BJ (cell line): Measurements from ENCODE around the gene DAP. TPM values are rescaled to one million over a fixed set of nuclear protein-coding genes. Genes with fewer than 3 reads are reported as not detected.

ENCODE experiments used
- CTCF ChIA-PET: fragments of 350-600 bp; formaldehyde crosslinking; extraction: SDS; loops from one replicate; lab custom pipeline; 2021; ENCODE audit warnings: antibody characterized with exemption, inconsistent platforms; lab: Yijun Ruan, JAX
- POLR2A ChIA-PET: fragments of 300-600 bp; sonication (Branson Sonifier 250); formaldehyde crosslinking; extraction: SDS; loops from one replicate; lab custom pipeline; 2021; ENCODE audit warnings: antibody characterized with exemption; lab: Charles Lee
- DNase-seq: peaks from one replicate; pipeline ENCODE4 v3.0.0-alpha.2; 2011; ENCODE audit warnings: low read depth
- H3K27me3 ChIP-seq: 2 replicates; pipeline ENCODE4 v1.6.0; 2011; ENCODE audit warnings: low read length; ENCODE audit not compliant: control insufficient read depth, insufficient read depth
- H3K36me3 ChIP-seq: 2 replicates; pipeline ENCODE4 v1.5.1; 2011; ENCODE audit warnings: low read length; ENCODE audit not compliant: control insufficient read depth, insufficient read depth
- H3K4me3 ChIP-seq: 2 replicates; pipeline ENCODE4 v1.5.1; 2011; ENCODE audit warnings: low read depth, mild to moderate bottlenecking, control low read depth, low read length
- polyA plus RNA-seq: library from polyadenylated mRNA; depleted of rRNA; stranded (reverse); fragments of >200 nt; gene quantifications from 2 replicates; pipeline ENCODE4 v1.2.3, GENCODE V29; 2011
- TF ChIP-seq, protein P1 (sequence below): IDR thresholded peaks from 2 replicates; pipeline ENCODE4 v1.5.1; 2011; ENCODE audit warnings: low read depth, mild to moderate bottlenecking, control low read depth, inconsistent platforms, low read length, moderate library complexity; ENCODE audit not compliant: insufficient read depth

Gene DAP
- polyA plus RNA-seq, 1 experiment: 95.6 TPM

DNA sequence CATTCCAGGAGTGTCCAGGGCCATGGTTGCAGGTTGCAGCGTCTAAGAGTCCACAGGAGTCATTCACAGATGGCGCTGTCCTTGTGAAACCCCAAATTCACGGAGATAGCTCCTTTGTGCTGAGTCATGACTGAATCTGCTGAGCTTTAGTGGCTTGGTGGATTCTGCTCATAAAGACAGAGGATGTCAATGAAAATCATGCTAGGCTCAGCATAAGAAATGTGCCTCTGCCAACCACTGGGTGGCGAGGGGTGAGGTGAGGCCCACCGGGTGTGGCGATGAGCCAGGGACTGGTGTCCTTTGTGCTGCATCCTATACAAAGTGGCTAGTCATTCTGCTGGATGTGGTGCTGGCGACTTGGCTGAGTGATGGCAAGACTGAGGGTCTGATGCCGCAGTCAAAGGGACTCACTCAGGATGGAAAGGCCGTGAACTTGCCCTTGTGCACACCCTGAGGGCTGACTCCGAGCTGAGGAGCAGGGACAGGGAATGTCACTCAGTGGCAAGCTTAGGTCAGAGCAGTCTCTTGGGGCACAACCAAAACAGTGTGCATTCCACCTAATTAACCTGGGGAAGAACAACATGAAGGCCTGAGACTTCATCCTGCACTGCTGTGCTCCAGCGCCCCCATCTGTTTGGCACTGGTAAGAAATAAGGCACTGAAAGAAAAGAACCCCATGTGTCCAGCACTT, 71.5 kb downstream of the DAP start:
- Histone ChIP-seq H3K27me3 (no peaks in the 10 kb centered on the region), H3K4me3 (no peak overlapping the region), H3K36me3 (peaks cover 5% of the 10 kb centered on the region)
- TF ChIP-seq, protein P1, sequence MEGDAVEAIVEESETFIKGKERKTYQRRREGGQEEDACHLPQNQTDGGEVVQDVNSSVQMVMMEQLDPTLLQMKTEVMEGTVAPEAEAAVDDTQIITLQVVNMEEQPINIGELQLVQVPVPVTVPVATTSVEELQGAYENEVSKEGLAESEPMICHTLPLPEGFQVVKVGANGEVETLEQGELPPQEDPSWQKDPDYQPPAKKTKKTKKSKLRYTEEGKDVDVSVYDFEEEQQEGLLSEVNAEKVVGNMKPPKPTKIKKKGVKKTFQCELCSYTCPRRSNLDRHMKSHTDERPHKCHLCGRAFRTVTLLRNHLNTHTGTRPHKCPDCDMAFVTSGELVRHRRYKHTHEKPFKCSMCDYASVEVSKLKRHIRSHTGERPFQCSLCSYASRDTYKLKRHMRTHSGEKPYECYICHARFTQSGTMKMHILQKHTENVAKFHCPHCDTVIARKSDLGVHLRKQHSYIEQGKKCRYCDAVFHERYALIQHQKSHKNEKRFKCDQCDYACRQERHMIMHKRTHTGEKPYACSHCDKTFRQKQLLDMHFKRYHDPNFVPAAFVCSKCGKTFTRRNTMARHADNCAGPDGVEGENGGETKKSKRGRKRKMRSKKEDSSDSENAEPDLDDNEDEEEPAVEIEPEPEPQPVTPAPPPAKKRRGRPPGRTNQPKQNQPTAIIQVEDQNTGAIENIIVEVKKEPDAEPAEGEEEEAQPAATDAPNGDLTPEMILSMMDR: peak; percentile 40
- ChIA-PET CTCF (interaction anchor here (0.6 to 4.4 kb wide), 8 partner anchors 10 to 236 kb away, joined by 3 to 22 read pairs (median 4); no protein-coding TSS in a partner anchor), POLR2A (no interaction called here)
- DNase-seq: no peak

GRCh38 chr5:10688651-10689171, 72.3 kb downstream of the DAP start:
- H3K4me3 ChIP-seq: no peak overlapping the region
- H3K27me3 ChIP-seq: no peaks in the 10 kb centered on the region
- no peak for DNase-seq
- TF ChIP-seq, protein P1: no peak
- CTCF ChIA-PET: interaction anchor here (0.6 to 4.4 kb wide), 5 partner anchors 9 to 236 kb away, joined by 3 to 22 read pairs (median 7); no protein-coding TSS in a partner anchor
- POLR2A ChIA-PET: no interaction called here
- peaks cover 5% of the 10 kb centered on the region for H3K36me3 ChIP-seq

DNA sequence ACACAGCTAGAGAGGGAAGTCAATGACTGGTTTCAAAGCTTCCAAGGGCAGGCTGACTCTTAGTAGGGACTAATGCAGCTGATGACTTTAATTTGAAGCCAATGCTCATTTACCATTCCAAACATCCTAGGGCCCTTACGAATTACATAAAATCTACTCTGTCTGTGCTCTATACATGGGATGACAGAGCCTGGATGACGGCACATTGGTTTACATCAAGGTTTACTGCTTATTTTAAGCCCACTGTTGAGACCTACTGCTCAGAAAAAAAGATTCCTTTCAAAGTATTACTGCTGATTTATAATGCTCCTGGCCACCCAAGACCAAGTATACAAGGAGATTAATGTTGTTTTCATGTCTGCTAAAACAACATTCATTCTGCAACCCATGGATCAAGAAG, 74.1 kb downstream of the DAP start:
- peaks cover 19% of the 10 kb centered on the region for H3K36me3 ChIP-seq
- POLR2A ChIA-PET: no interaction called here
- DNase-seq: no peak
- CTCF ChIA-PET: interaction anchor here (0.8 kb wide), 1 partner anchor 59 kb away, joined by 3 read pairs; no protein-coding TSS in a partner anchor
- TF ChIP-seq, protein P1: no peak
- H3K4me3 ChIP-seq: no peak overlapping the region
- H3K27me3 ChIP-seq: no peaks in the 10 kb centered on the region

DNA sequence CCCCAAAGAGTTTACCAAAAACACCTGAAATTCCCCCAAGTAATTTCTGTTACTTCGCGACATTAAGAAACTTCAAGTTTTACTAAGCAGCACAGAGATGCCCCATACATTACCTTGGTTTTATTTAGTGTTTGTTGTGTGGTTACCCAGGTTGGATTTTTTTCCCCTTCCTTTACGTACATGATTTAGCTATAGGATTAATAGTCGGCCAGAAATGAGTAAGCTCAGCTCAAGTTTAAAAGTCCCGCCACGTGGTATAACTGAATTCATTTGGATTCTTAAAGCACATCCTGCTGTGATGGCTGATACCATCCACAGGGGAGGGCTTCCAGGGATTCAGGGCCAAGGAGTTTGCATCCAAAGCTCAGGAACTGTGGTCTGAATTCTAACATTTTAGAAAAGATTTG, 75.9 kb downstream of the DAP start:
- peaks cover 33% of the 10 kb centered on the region for H3K36me3 ChIP-seq
- H3K4me3 ChIP-seq: no peak overlapping the region
- TF ChIP-seq, protein P1: no peak
- no peaks in the 10 kb centered on the region for H3K27me3 ChIP-seq
- CTCF ChIA-PET: interaction anchor here (0.6 to 1.7 kb wide), 3 partner anchors 10 to 607 kb away, joined by 3 to 6 read pairs (median 3); no protein-coding TSS in a partner anchor
- POLR2A ChIA-PET: no interaction called here
- DNase-seq: no peak

- Histone ChIP-seq H3K4me3 (no peak overlapping the region), H3K36me3 (peaks cover 39% of the 10 kb centered on the region), H3K27me3 (no peaks in the 10 kb centered on the region)
- POLR2A ChIA-PET: no interaction called here
- no peak for DNase-seq
- TF ChIP-seq, protein P1: no peak
- CTCF ChIA-PET: interaction anchor here (0.6 to 1.7 kb wide), 3 partner anchors 10 to 608 kb away, joined by 3 to 6 read pairs (median 4); no protein-coding TSS in a partner anchor
Measured at GRCh38 chr5:10684303-10685086, 76.5 kb downstream of the DAP start.
